T-cell (primary cell): Measurements from ENCODE around the gene VWA3B. TPM values are rescaled to one million over a fixed set of nuclear protein-coding genes. Genes with fewer than 3 reads are reported as not detected.

Source experiments
- ATAC-seq, 4 experiments: fragments of 200-7000 bp in 3 of 4; fragments of 150-1000 bp in 1 of 4; cut with Tn5 transposase; replicated peaks in 1 of 4; 1 replicate in 3 of 4; 2 replicates in 1 of 4; pipeline ENCODE4 v1.10.0; 2021; ENCODE audit warnings: moderate library complexity in 3 of 4, mild to moderate bottlenecking in 2 of 4, moderate number of reproducible peaks in 1 of 4
- CTCF ChIA-PET, 2 donors: fragments of 300-600 bp; sonication (Branson Sonifier 250); formaldehyde crosslinking; loops; one replicate each; lab custom pipeline; 2022; ENCODE audit warnings: antibody characterized with exemption in 2 of 2; lab: Charles Lee
- POLR2A ChIA-PET, 2 donors: fragments of 300-600 bp; sonication (Branson Sonifier 250); formaldehyde crosslinking; loops; one replicate each; lab custom pipeline; 2022; ENCODE audit warnings: antibody characterized with exemption in 2 of 2; lab: Charles Lee
- DNase-seq, 35 experiments: peaks; one replicate each; pipeline versions ENCODE4 v3.0.0 to v3.0.0-alpha.2; 2013 to 2023
- H3K27ac ChIP-seq: one replicate; pipeline ENCODE4 v1.5.1; 2013; ENCODE audit warnings: low read length
- H3K27me3 ChIP-seq, 2 experiments: replicated peaks in 1 of 2; 1 replicate in 1 of 2; 2 replicates in 1 of 2; pipeline versions ENCODE4 v1.6.1 to v1.7.0; 2013; ENCODE audit warnings: low read length in 1 of 2, mixed read lengths in 1 of 2; ENCODE audit not compliant: control insufficient read depth in 2 of 2, insufficient read depth in 2 of 2; ENCODE audit errors: extremely low read depth in 1 of 2
- H3K36me3 ChIP-seq, 2 donors: 1 replicate in 1 of 2; 2 replicates in 1 of 2; pipeline versions ENCODE4 v1.6.1 to v1.7.0; 2013; ENCODE audit warnings: low read length in 1 of 2; ENCODE audit not compliant: control insufficient read depth in 2 of 2, insufficient read depth in 1 of 2; ENCODE audit errors: extremely low read depth in 1 of 2
- H3K4me1 ChIP-seq, 2 experiments: 1 replicate in 1 of 2; 2 replicates in 1 of 2; pipeline versions ENCODE4 v1.6.1 to v1.7.0; 2013; ENCODE audit warnings: low read length in 2 of 2, mixed read lengths in 1 of 2; ENCODE audit not compliant: insufficient read depth in 2 of 2, control insufficient read depth in 1 of 2; ENCODE audit errors: extremely low read depth in 1 of 2
- H3K4me3 ChIP-seq, 2 donors: 1 replicate in 1 of 2; 2 replicates in 1 of 2; pipeline versions ENCODE4 v1.5.1 to v1.7.0; 2013; ENCODE audit warnings: mild to moderate bottlenecking in 2 of 2, low read length in 1 of 2, moderate library complexity in 1 of 2; ENCODE audit not compliant: control insufficient read depth in 1 of 2; ENCODE audit errors: extremely low read depth in 1 of 2
- H3K9me3 ChIP-seq: 2 replicates; pipeline ENCODE4 v1.7.0; 2013
- H3K27ac Mint-ChIP-seq, 2 donors: one replicate each; pipeline ENCODE4 v1.8.0; 2020 to 2021; ENCODE audit warnings: mild to moderate bottlenecking in 2 of 2, mixed read lengths in 2 of 2
- H3K27me3 Mint-ChIP-seq, 2 donors: one replicate each; pipeline ENCODE4 v1.8.0; 2021 to 2022; ENCODE audit warnings: mixed read lengths in 2 of 2
- H3K36me3 Mint-ChIP-seq: one replicate; pipeline ENCODE4 v1.8.0; 2021; ENCODE audit warnings: mixed read lengths
- H3K4me1 Mint-ChIP-seq, 3 donors: one replicate each; pipeline ENCODE4 v1.8.0; 2020 to 2022; ENCODE audit warnings: mixed read lengths in 3 of 3, mild to moderate bottlenecking in 1 of 3
- H3K4me3 Mint-ChIP-seq, 3 donors: one replicate each; pipeline ENCODE4 v1.8.0; 2020 to 2022; ENCODE audit warnings: mild to moderate bottlenecking in 3 of 3, mixed read lengths in 3 of 3, moderate library complexity in 3 of 3
- H3K9me3 Mint-ChIP-seq, 3 donors: one replicate each; pipeline ENCODE4 v1.8.0; 2020 to 2022; ENCODE audit warnings: mixed read lengths in 3 of 3
- WGBS: methylation state at CpG from one replicate; pipeline ENCODE4 v1.1.5; 2013; ENCODE audit warnings: missing lambda C conversion rate; ENCODE audit not compliant: insufficient coverage; 5-methylcytosine and 5-hydroxymethylcytosine counted together
- total RNA-seq, 35 experiments: library from RNA in 6 of 35; stranded (reverse) in 6 of 35; fragments of 120-200 nt in 1 of 35; gene quantifications; one replicate each; pipeline versions ENCODE4 v1.2.1 to v1.2.4 and lab custom pipeline; 2013 to 2026

Gene VWA3B
- total RNA-seq, 5 donors from 2014 or later (not counting 1 experiment from before 2014, with no cell fraction given), result not detected

- no peaks in the 10 kb centered on the region for H3K4me1 ChIP-seq
- peaks cover 0 to 18% of the 10 kb centered on the region in 2 experiments for H3K27me3 ChIP-seq
- ChIA-PET POLR2A (interaction anchor here in 1 of 2 donors (0.6 kb wide), 1 partner anchor 753 kb away, joined by 6 read pairs; no protein-coding TSS in a partner anchor), CTCF (interaction anchor here in 1 of 2 donors (0.8 kb wide), 1 partner anchor 26 kb away, joined by 3 read pairs; no protein-coding TSS in a partner anchor)
- no peaks in the 10 kb centered on the region for H3K36me3 ChIP-seq
- H3K4me3 ChIP-seq, result no peak overlapping the region
- Mint-ChIP-seq H3K4me1 (no peaks in the 10 kb centered on the region), H3K36me3 (no peaks in the 10 kb centered on the region), H3K27ac (no peak overlapping the region), H3K9me3 (no peaks in the 10 kb centered on the region), H3K4me3 (no peak overlapping the region), H3K27me3 (peaks cover 31 to 41% of the 10 kb centered on the region in 2 donors)
- H3K27ac ChIP-seq, result no peak overlapping the region
- no peak for ATAC-seq
- DNase-seq, result no peak
- no peaks in the 10 kb centered on the region for H3K9me3 ChIP-seq
- 76% methylated on average over 4 of the region's 7 CpGs for WGBS
These were observed 191.1 kb downstream of the VWA3B start for GRCh38 chr2:98278074-98278473.

- ChIA-PET CTCF (no interaction called here), POLR2A (no interaction called here)
- H3K9me3 Mint-ChIP-seq, result no peaks in the 10 kb centered on the region
- Histone ChIP-seq H3K4me1 (no peaks in the 10 kb centered on the region), H3K27ac (no peak overlapping the region), H3K4me3 (no peak overlapping the region), H3K9me3 (no peaks in the 10 kb centered on the region), H3K27me3 (peaks cover 0 to 13% of the 10 kb centered on the region in 2 experiments), H3K36me3 (no peaks in the 10 kb centered on the region)
- no peak for DNase-seq
- WGBS, result 78% methylated on average over 8 of the region's 18 CpGs
- no peak for ATAC-seq
- H3K4me3 Mint-ChIP-seq, result no peak overlapping the region
- H3K27ac Mint-ChIP-seq, result no peak overlapping the region
- H3K4me1 Mint-ChIP-seq, result no peaks in the 10 kb centered on the region
- peaks cover 22 to 37% of the 10 kb centered on the region in 2 donors for H3K27me3 Mint-ChIP-seq
- no peaks in the 10 kb centered on the region for H3K36me3 Mint-ChIP-seq
These were observed 193.6 kb downstream of the VWA3B start for GRCh38 chr2:98280376-98281102.

GRCh38 chr2:98281607-98282006 is 194.6 kb downstream of the VWA3B start:
- CTCF ChIA-PET, result no interaction called here
- Histone ChIP-seq H3K27ac (no peak overlapping the region), H3K27me3 (peaks cover 0 to 11% of the 10 kb centered on the region in 2 experiments), H3K4me1 (no peaks in the 10 kb centered on the region), H3K4me3 (no peak overlapping the region), H3K9me3 (no peaks in the 10 kb centered on the region), H3K36me3 (no peaks in the 10 kb centered on the region)
- ATAC-seq (no peak), DNase-seq (no peak)
- no CpG with 5 or more reads among the region's 6 CpGs for WGBS
- no peaks in the 10 kb centered on the region for H3K36me3 Mint-ChIP-seq
- POLR2A ChIA-PET, result no interaction called here
- H3K27me3 Mint-ChIP-seq, result peaks cover 25 to 41% of the 10 kb centered on the region in 2 donors
- no peak overlapping the region for H3K4me3 Mint-ChIP-seq
- H3K27ac Mint-ChIP-seq, result no peak overlapping the region
- H3K4me1 Mint-ChIP-seq, result no peaks in the 10 kb centered on the region
- peaks cover 0 to 6% (median 2%) of the 10 kb centered on the region in 3 donors for H3K9me3 Mint-ChIP-seq

- no peak overlapping the region for H3K27ac ChIP-seq
- H3K27me3 ChIP-seq, result peaks cover 0 to 6% of the 10 kb centered on the region in 2 experiments
- no peak overlapping the region for H3K4me3 ChIP-seq
- DNase-seq (no peak), ATAC-seq (no peak)
- POLR2A ChIA-PET, result no interaction called here
- Mint-ChIP-seq H3K36me3 (no peaks in the 10 kb centered on the region), H3K27ac (no peak overlapping the region), H3K4me3 (no peak overlapping the region), H3K4me1 (no peaks in the 10 kb centered on the region), H3K9me3 (peaks cover 0 to 8% (median 7%) of the 10 kb centered on the region in 3 donors), H3K27me3 (peaks cover 28 to 46% of the 10 kb centered on the region in 2 donors)
- no CpG with 5 or more reads among the region's 1 CpG for WGBS
- CTCF ChIA-PET, result no interaction called here
- H3K9me3 ChIP-seq, result peaks cover 1% of the 10 kb centered on the region
- H3K36me3 ChIP-seq, result no peaks in the 10 kb centered on the region
- H3K4me1 ChIP-seq, result no peaks in the 10 kb centered on the region
These were observed 195.1 kb downstream of the VWA3B start for GRCh38 chr2:98282109-98282508.

GRCh38 chr2:98293030-98293429 is 206.1 kb downstream of the VWA3B start:
- DNase-seq (no peak), ATAC-seq (no peak)
- ChIA-PET CTCF (no interaction called here), POLR2A (no interaction called here)
- Histone ChIP-seq H3K4me1 (no peaks in the 10 kb centered on the region), H3K27me3 (peaks cover 0 to 12% of the 10 kb centered on the region in 2 experiments), H3K36me3 (no peaks in the 10 kb centered on the region), H3K9me3 (peaks cover 4% of the 10 kb centered on the region), H3K4me3 (no peak overlapping the region), H3K27ac (no peak overlapping the region)
- Mint-ChIP-seq H3K4me3 (no peak overlapping the region), H3K9me3 (peaks cover 9 to 26% (median 13%) of the 10 kb centered on the region in 3 donors), H3K27me3 (peaks cover 32 to 38% of the 10 kb centered on the region in 2 donors), H3K4me1 (no peaks in the 10 kb centered on the region), H3K27ac (no peak overlapping the region), H3K36me3 (no peaks in the 10 kb centered on the region)
- no CpG with 5 or more reads among the region's 5 CpGs for WGBS

GRCh38 chr2:98293931-98294687 is 207.1 kb downstream of the VWA3B start:
- CTCF ChIA-PET, result no interaction called here
- H3K4me3 ChIP-seq, result no peak overlapping the region
- DNase-seq (no peak), ATAC-seq (no peak)
- H3K36me3 Mint-ChIP-seq, result no peaks in the 10 kb centered on the region
- no peaks in the 10 kb centered on the region for H3K4me1 ChIP-seq
- H3K27me3 ChIP-seq, result peaks cover 0 to 14% of the 10 kb centered on the region in 2 experiments
- no peak overlapping the region for H3K4me3 Mint-ChIP-seq
- POLR2A ChIA-PET, result no interaction called here
- WGBS, result 74% methylated on average over 7 of the region's 12 CpGs
- no peak overlapping the region for H3K27ac ChIP-seq
- peaks cover 5 to 18% (median 6%) of the 10 kb centered on the region in 3 donors for H3K9me3 Mint-ChIP-seq
- no peaks in the 10 kb centered on the region for H3K4me1 Mint-ChIP-seq
- peaks cover 28 to 37% of the 10 kb centered on the region in 2 donors for H3K27me3 Mint-ChIP-seq
- H3K36me3 ChIP-seq, result no peaks in the 10 kb centered on the region
- H3K27ac Mint-ChIP-seq, result no peak overlapping the region
- H3K9me3 ChIP-seq, result no peaks in the 10 kb centered on the region
